Stimulated activated CD8-positive, alpha-beta memory T cell treated with anti-CD3 and anti-CD28 coated beads, Interleukin-7, amount 100 ng/mL, for 24 hours (primary cell): ENCODE measurements around the gene CSRP1.
"Not testable (repeated sequence)": the region's sequence is repeated elsewhere in the genome, so short reads cannot be mapped to it uniquely, and the experiment has no call there.

Source experiments
- DNase-seq: peaks from one replicate; pipeline ENCODE4 v3.0.0-alpha.2; 2020; ENCODE audit warnings: low read depth

CSRP1 gene

GRCh38 chr1:201476670-201477344 lies 30.1 kb downstream of the CSRP1 start:
- DNase-seq: no peak

- DNase-seq: no peak
Measured at GRCh38 chr1:201475915-201476669, 30.8 kb downstream of the CSRP1 start.

DNA sequence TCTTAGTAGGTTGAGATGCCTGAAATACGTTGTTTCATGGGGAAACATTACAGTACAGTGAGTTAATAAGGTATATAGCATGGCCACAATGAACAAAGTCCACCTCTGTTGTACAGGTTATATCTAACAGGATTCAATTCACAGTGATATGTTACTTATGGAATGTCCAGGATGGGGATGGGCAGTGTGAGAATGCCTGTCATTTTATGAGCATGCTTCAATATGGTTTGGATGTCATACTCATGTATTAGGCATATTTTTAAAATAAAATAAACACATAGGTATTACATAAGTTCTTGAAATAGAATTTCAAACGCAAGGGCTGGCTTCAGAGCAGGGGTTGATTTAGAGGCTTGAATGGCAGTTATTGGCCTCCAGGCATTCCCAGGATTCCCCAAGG lies 31.8 kb downstream of the CSRP1 start:
- DNase-seq: no peak

DNA sequence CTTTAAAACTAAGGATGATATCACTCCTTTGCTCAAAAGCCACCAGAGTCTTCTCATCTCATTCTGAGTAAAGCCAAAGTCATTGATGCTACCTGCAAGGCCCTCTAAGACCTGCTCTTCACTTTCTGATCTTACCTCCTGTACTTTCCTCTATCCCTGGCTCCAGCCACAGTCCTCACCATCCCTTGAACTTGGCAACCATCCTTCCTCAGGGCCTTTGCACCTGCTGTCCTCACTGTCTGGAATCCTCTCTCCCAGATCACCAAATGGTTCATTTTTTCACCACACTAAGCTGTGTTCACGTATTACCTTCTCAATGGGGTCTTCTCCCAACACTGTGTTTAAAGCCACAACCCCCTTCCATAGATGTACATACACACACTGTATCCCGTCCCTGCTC lies 33.6 kb downstream of the CSRP1 start:
- DNase-seq: no peak

DNA sequence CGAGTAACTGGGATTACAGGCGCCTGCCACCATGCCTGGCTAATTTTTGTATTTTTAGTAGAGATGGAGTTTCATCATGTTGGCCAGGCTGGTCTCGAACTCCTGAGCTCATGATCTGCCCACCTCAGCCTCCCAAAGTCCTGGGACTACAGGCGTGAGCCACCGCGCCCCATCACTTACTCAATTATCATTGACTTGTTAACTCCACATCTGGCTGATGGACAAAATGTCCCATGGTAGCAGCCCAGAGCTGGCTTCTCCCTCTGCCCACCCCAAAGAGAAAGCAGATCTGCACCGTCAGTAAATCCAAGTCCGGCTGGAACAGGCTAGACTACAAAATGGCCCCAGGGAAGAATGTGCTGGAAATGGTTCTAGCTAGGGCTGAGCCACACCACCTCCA lies 34.6 kb downstream of the CSRP1 start:
- DNase-seq: not testable (repeated sequence)

GRCh38 chr1:201471772-201472171 lies 35.2 kb downstream of the CSRP1 start:
- no peak for DNase-seq

GRCh38 chr1:201470581-201470980 lies 36.3 kb downstream of the CSRP1 start:
- no peak for DNase-seq

DNA sequence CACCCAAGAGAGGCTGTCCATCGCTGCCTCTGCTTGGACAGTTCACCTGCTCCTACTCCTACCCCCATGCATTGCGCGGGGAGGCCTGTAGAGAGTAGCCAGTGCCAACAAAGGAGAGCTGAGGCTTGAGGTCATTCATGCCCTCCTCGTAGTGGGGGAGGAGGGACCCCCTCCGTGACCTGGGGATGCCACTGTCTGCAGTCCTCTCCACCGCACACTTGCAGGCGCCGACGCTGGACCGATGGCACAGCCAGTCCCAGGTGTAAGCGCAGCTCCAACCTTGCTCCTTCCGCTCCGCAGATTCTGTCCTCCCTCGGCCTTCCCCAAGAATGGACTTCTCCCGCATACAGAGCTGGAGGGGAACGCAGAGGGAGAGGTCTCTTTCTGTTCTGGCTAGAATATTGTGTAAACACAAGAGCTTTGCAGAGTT lies 37.3 kb downstream of the CSRP1 start:
- no peak for DNase-seq

DNA sequence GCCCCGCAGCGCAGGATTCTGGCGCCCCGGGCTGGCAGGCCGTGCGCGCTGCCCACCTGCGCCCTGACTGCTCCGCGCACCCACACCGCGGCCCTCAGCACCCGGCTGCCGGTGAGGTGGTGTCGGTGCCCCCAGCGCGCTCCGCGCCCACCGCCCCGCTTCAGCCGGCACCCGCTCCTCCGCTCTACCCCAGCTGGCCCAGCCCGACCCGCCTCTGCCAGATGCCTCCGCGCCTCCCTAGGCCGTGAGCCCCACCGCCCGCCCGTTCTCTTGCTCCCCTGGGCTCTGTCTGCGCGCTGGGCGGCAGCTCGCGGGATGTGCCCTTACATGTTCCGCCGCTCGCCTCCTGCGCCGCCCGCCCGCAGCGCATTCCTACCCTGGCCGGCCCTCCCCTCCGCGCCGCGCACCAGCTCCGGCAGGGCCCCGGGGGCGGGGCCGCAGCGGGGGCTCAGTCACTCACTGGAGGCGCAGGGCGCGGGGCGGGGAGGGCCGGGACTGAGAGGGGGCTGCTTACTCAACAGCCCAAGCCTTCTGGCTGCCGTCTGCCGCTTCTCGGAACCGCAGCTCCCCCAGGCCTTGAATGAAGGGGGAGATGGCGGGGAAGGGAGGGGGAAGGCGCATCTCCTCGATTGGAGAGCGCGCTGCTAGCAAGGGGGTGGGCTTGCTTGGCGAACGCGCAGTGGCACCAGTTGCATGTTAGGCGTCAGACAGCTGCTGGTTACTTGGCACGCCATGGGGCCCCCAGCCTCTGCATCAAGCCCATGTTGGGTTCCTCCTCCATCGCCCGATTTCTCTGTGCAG lies 37.9 kb downstream of the CSRP1 start, which contains the start of gene PHLDA3:
Gene PHLDA3 (minus strand): TSS at position 345 of the 801 bp plus-strand sequence. CDS start 402 bp downstream, outside the sequence.
- DNase-seq: no peak

- no peak for DNase-seq
Measured at GRCh38 chr1:201468501-201468843, 38.5 kb downstream of the CSRP1 start.

GRCh38 chr1:201466492-201466891 lies 40.4 kb downstream of the CSRP1 start:
- DNase-seq: no peak

- no peak for DNase-seq
Measured at GRCh38 chr1:201465698-201466290, 41.1 kb downstream of the CSRP1 start.

DNA sequence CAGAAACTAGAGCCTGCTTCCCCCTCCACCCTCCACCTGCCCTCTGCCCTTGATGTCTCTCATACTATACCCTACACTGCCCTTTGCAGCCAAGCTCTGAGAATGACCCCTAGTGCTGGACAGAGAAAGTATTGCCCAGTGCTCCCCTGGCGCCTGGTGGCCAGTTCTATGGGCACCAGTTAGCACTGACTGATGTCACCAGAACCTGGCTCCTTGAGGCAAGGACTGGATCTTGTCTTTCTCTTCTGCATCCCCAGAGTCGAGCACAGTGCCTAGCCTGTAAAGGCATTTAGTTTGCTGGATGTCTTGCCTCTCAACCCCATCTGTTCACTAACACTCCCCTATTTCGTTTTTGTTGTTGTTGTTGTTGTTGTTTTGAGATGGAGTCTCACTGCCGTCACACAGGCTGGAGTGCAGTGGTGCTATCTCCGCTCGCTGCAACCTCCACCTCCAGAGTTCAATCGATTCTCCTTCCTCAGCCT lies 43.8 kb downstream of the CSRP1 start:
- no peak for DNase-seq

GRCh38 chr1:201461645-201462441 lies 45.1 kb downstream of the CSRP1 start:
- DNase-seq: no peak

- DNase-seq: no peak
Measured at GRCh38 chr1:201460814-201461644, 45.9 kb downstream of the CSRP1 start.

GRCh38 chr1:201459775-201460174 lies 47.1 kb downstream of the CSRP1 start:
- no peak for DNase-seq

- no peak for DNase-seq
Measured at GRCh38 chr1:201459052-201459451, 47.9 kb downstream of the CSRP1 start.

GRCh38 chr1:201457508-201457960 lies 49.4 kb downstream of the CSRP1 start:
- no peak for DNase-seq

GRCh38 chr1:201456499-201457309 lies 50.2 kb downstream of the CSRP1 start:
- no peak for DNase-seq
